Left lung (tissue), 10 donors: ENCODE results near the gene MKLN1. TPM values are rescaled to one million over a fixed set of nuclear protein-coding genes. Genes with fewer than 3 reads are reported as not detected.
"Not testable (repeated sequence)": the region's sequence is repeated elsewhere in the genome, so short reads cannot be mapped to it uniquely, and the experiment has no call there.

Source experiments
- ATAC-seq: fragments of 200-7000 bp; cut with Tn5 transposase; one replicate; pipeline ENCODE4 v1.9.1; 2020; ENCODE audit warnings: moderate library complexity
- DNase-seq, 4 donors: peaks; one replicate each; pipeline ENCODE4 v3.0.0-alpha.2; 2013 to 2020
- H3K27ac ChIP-seq, 2 donors: fragments of 200-600 bp; sonication (generic) in 1 of 2; one replicate each; pipeline versions ENCODE4 v1.5.0 to v1.8.0; 2020 to 2021
- H3K27me3 ChIP-seq, 2 donors: fragments of 200-600 bp; sonication (generic) in 1 of 2; one replicate each; pipeline versions ENCODE4 v1.5.0 to v1.8.0; 2020 to 2021
- H3K36me3 ChIP-seq, 2 donors: fragments of 200-600 bp; sonication (generic) in 1 of 2; one replicate each; pipeline versions ENCODE4 v1.5.0 to v1.8.0; 2020 to 2021
- H3K4me1 ChIP-seq, 2 donors: fragments of 200-600 bp; one replicate each; pipeline ENCODE4 v1.8.0; 2021
- H3K4me3 ChIP-seq, 2 donors: fragments of 200-600 bp; sonication (generic) in 1 of 2; one replicate each; pipeline versions ENCODE4 v1.5.0 to v1.8.0; 2020 to 2021; ENCODE audit warnings: mild to moderate bottlenecking in 1 of 2
- H3K9me3 ChIP-seq, 2 donors: fragments of 200-600 bp; sonication (generic) in 1 of 2; one replicate each; pipeline versions ENCODE4 v1.5.0 to v1.8.0; 2020 to 2021
- intact Hi-C, 2 donors: fragments of 100-400 bp; cut with DNase I; formaldehyde crosslinking; loops; one replicate each; pipeline versions ENCODE4 v1.11.2 to v1.14.2; 2022
- polyA plus RNA-seq, 6 donors: library from polyadenylated mRNA; unstranded; fragments of 120-200 nt; gene quantifications; one replicate each; pipeline ENCODE4 v1.2.1, GENCODE V29; 2013; ENCODE audit not compliant: insufficient read length in 6 of 6
- total RNA-seq, 2 donors: library from RNA; stranded (reverse); fragmentation: NEBNext Ultra II Directional; extraction: Animal tissue kit (Norgen Biotek cat#: 25700); gene quantifications; one replicate each; pipeline ENCODE4 v1.2.1, GENCODE V29; 2021
- TF ChIP-seq, protein P1 (sequence below), 2 donors: fragments of 200-600 bp; sonication (generic) in 1 of 2; IDR thresholded peaks; one replicate each; pipeline versions ENCODE4 v1.5.0 to v1.8.0; 2021; ENCODE audit warnings: antibody characterized with exemption in 2 of 2
- donor health status: DM: no; HTN: yes; CAD: no.
- donor health status: DM: no; HTN: no; CAD: no.

Gene MKLN1
- total and polyA plus RNA-seq, 8 donors, result 38.7 to 49.0 (median 44.5) TPM

DNA sequence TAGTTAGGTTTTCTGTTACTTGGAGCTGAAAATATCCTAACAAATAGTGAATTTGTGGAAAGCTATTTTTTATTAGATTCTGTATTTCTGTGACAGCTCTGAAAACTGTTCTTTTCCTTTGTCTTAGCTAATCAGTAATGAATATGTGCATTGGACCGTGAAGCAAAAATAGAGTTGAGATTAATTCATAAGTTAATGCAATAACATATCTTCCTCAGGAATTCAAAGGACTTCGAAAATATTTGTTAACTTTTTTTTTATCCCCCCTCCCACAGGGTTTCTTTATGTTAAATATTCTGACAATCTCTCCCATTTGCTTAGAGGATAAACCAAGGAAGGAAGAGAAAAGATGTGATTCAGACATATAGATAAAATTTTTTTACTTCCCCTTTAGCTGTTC lies 127.3 kb downstream of the MKLN1 start:
- Histone ChIP-seq H3K4me1 (no peaks in the 10 kb centered on the region), H3K4me3 (no peak overlapping the region), H3K27me3 (no peaks in the 10 kb centered on the region), H3K36me3 (peaks cover 0 to 11% of the 10 kb centered on the region in 2 donors), H3K27ac (no peak overlapping the region), H3K9me3 (no peaks in the 10 kb centered on the region)
- TF ChIP-seq, protein P1, sequence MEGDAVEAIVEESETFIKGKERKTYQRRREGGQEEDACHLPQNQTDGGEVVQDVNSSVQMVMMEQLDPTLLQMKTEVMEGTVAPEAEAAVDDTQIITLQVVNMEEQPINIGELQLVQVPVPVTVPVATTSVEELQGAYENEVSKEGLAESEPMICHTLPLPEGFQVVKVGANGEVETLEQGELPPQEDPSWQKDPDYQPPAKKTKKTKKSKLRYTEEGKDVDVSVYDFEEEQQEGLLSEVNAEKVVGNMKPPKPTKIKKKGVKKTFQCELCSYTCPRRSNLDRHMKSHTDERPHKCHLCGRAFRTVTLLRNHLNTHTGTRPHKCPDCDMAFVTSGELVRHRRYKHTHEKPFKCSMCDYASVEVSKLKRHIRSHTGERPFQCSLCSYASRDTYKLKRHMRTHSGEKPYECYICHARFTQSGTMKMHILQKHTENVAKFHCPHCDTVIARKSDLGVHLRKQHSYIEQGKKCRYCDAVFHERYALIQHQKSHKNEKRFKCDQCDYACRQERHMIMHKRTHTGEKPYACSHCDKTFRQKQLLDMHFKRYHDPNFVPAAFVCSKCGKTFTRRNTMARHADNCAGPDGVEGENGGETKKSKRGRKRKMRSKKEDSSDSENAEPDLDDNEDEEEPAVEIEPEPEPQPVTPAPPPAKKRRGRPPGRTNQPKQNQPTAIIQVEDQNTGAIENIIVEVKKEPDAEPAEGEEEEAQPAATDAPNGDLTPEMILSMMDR (IDR thresholded peaks at IDR 0.05), result no peak
- DNase-seq (no peak), ATAC-seq (no peak)
- intact Hi-C loops, result no loop called here

DNA sequence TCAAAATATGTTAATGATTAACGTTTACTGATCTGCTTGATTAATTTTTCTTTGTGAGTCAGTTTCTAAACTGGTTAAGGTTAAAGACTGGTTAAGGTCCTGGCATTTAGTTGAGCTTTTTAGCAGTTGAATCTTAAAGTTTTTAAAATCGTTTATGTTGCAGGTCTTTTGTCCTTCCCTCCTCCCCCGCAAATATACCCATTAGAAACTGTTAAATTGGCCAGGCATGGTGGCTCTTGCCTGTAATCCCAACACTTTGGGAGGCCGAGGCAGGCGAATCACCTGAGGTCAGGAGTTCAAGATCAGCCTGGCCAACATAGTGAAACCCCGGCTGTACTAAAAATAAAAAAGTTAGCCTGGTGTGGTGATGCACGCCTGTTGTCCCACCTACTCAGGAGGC lies 127.9 kb downstream of the MKLN1 start:
- no peak for DNase-seq
- Histone ChIP-seq H3K4me1 (no peaks in the 10 kb centered on the region), H3K27ac (no peak overlapping the region), H3K4me3 (no peak overlapping the region), H3K9me3 (no peaks in the 10 kb centered on the region), H3K36me3 (peaks cover 0 to 11% of the 10 kb centered on the region in 2 donors), H3K27me3 (no peaks in the 10 kb centered on the region)
- intact Hi-C loops, result no loop called here
- TF ChIP-seq, protein P1 (IDR thresholded peaks at IDR 0.05), result no peak
- no peak for ATAC-seq

DNA sequence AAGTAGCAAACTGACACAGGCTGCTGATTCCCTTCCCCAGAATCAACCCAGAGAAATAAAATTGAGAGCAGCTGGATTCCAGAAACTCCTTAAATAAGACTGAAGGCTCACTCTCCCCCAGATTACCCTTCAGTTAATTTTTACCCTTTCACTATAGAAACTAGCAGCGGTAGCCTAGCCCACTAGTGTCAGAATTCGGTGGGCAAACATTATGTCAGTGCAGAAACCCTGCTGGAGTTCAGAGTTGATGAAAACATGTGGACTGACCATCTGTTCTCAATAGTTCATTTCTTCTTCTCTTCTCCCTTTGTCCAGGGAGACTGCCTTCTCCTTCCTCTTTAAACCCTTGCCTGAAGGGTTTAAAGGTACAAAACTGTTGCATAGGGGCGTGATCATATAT lies 128.7 kb downstream of the MKLN1 start:
- Histone ChIP-seq H3K27ac (no peak overlapping the region), H3K4me3 (no peak overlapping the region), H3K27me3 (no peaks in the 10 kb centered on the region), H3K36me3 (peaks cover 0 to 11% of the 10 kb centered on the region in 2 donors), H3K9me3 (no peaks in the 10 kb centered on the region), H3K4me1 (no peaks in the 10 kb centered on the region)
- DNase-seq (no peak), ATAC-seq (no peak)
- intact Hi-C loops, result no loop called here
- TF ChIP-seq, protein P1 (IDR thresholded peaks at IDR 0.05), result no peak

DNA sequence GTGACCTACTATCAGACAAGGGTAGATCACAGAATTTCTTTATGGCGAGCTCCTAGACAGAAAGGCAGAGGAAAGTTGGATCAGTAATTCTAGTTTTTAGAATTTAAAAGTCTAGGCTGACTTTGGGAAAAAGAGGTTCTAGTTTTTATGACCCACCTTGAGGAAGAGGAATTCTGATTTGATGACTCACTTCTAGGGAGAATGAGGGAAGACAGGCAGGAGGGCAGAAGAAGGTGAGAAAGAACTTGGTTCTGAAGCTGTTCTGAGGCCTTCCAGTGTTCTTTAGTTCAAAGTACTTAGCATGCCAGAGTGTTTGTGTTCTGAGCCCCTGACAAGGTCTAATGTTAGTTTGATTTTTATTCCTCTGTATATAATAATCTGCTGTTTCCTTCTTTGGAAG lies 131.6 kb downstream of the MKLN1 start:
- peak; percentile 34 for ATAC-seq
- H3K4me3 ChIP-seq, result no peak overlapping the region
- peaks cover 0 to 21% of the 10 kb centered on the region in 2 donors for H3K36me3 ChIP-seq
- intact Hi-C loops, result no loop called here
- H3K27ac ChIP-seq, result no peak overlapping the region
- no peak for DNase-seq
- no peaks in the 10 kb centered on the region for H3K27me3 ChIP-seq
- H3K9me3 ChIP-seq, result no peaks in the 10 kb centered on the region
- no peaks in the 10 kb centered on the region for H3K4me1 ChIP-seq
- TF ChIP-seq, protein P1 (IDR thresholded peaks at IDR 0.05), result no peak

DNA sequence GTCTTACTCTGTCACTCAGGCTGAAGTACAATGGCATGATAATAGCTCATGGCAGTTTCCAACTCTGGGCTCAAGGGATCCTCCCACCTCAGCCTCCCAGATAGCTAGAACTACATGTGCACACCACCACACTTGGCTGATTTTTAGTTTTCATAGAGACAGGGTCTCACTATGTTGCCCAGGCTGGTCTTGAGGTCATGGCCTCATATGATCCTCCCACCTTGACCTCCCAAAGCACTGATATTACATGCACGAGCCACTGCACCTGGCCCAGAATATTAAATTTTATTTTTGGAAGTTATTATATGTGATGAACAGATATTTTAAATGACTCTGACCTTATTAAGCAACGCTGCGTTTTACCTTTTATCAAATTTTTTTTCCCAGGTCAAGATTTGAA lies 134.4 kb downstream of the MKLN1 start:
- intact Hi-C loops, result no loop called here
- Histone ChIP-seq H3K27me3 (no peaks in the 10 kb centered on the region), H3K4me3 (no peak overlapping the region), H3K4me1 (no peaks in the 10 kb centered on the region), H3K36me3 (peaks cover 0 to 46% of the 10 kb centered on the region in 2 donors), H3K27ac (no peak overlapping the region), H3K9me3 (no peaks in the 10 kb centered on the region)
- ATAC-seq (no peak), DNase-seq (no peak)
- TF ChIP-seq, protein P1 (IDR thresholded peaks at IDR 0.05), result no peak

DNA sequence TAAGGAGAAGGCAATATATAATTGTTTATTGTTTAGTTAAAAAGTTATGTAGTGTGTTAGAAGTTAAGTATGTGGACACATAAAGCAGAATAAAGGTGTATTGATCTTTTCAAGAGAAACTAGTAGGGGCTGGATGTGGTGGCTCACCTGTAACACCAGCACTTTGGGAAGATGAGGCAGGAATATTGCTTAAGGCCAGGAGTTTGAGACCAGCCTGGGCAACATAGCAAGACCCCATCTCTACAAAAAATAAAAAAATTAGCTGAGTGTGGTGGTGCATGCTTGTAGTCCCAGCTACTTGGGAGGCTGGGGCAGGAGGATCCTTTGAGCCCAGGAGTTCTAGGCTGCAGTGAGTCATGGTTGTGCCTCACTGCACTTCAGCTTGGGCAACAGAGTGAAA lies 135.0 kb downstream of the MKLN1 start:
- intact Hi-C loops, ATAC-seq: not testable (repeated sequence)

More for the DNA sequence above, 135.0 kb downstream of the MKLN1 start:
- not testable (repeated sequence) for H3K4me1 ChIP-seq, H3K4me3 ChIP-seq, H3K27ac ChIP-seq, H3K9me3 ChIP-seq, DNase-seq, H3K27me3 ChIP-seq
- peaks cover 0 to 53% of the 10 kb centered on the region in 2 donors for H3K36me3 ChIP-seq
